HepG2 (cell line): Measurements from ENCODE around the gene VAT1L. TPM values are rescaled to one million over a fixed set of nuclear protein-coding genes. Genes with fewer than 3 reads are reported as not detected.
A peak's percentile ranks its signal among the peaks of the same experiment; 100 is the strongest.

Experiments used
- ATAC-seq: fragments of 200-7000 bp; cut with Tn5 transposase; 3 replicates; pipeline ENCODE4 v1.9.1; 2020; ENCODE audit warnings: mild to moderate bottlenecking, moderate library complexity
- BruUV-seq: library from RNA; stranded (reverse); fragments of 400-500 nt; replicated peaks from 2 replicates; lab custom pipeline; 2021; lab: Mats Ljungman, UMichigan
- CTCF ChIA-PET: fragments of 300-600 bp; formaldehyde crosslinking; extraction: SDS; loops from one replicate; lab custom pipeline; 2021; ENCODE audit warnings: low total read pairs, inconsistent platforms, low intra/inter-chr PET ratio; lab: Yijun Ruan, JAX
- POLR2A ChIA-PET: fragments of 350-600 bp; sonication (Branson Sonifier 250); formaldehyde crosslinking; loops from one replicate; lab custom pipeline; 2020; ENCODE audit warnings: antibody characterized with exemption, inconsistent platforms; lab: Yijun Ruan, JAX
- DNase-seq: peaks from one replicate; pipeline ENCODE4 v3.0.0-alpha.2; 2015; ENCODE audit warnings: low spot score
- FAIRE-seq: peaks from 3 replicates; lab custom pipeline; 2011; peaks lifted over from hg19 to GRCh38; lab: Jason Lieb, UNC
- H2AFZ ChIP-seq: one replicate; pipeline ENCODE4 v1.6.1; 2011; ENCODE audit warnings: low read length, inconsistent platforms
- H3K27ac ChIP-seq: fragments of 300-600 bp; 3 replicates; pipeline ENCODE4 v1.8.0; 2011; ENCODE audit warnings: mixed run types, mild to moderate bottlenecking, mixed read lengths, low read length, inconsistent platforms; ENCODE audit not compliant: insufficient read depth; ENCODE audit errors: extremely low read length
- H3K27me3 ChIP-seq, 2 experiments: fragments of 200-600 bp in 1 of 2; 2 replicates in 1 of 2; 3 replicates in 1 of 2; pipeline versions ENCODE4 v1.6.0 to v1.8.0; 2011; ENCODE audit warnings: low read length in 2 of 2, mild to moderate bottlenecking in 2 of 2, moderate library complexity in 2 of 2, inconsistent platforms in 1 of 2; ENCODE audit not compliant: insufficient read depth in 2 of 2, control insufficient read depth in 1 of 2
- H3K36me3 ChIP-seq, 2 experiments: fragments of 200-600 bp in 1 of 2; replicated peaks in 1 of 2; 2 replicates in 1 of 2; 3 replicates in 1 of 2; pipeline versions ENCODE4 v1.5.1 to v1.8.0; 2011; ENCODE audit warnings: low read length in 2 of 2, inconsistent platforms in 1 of 2; ENCODE audit not compliant: insufficient read depth in 2 of 2, control insufficient read depth in 1 of 2
- H3K4me1 ChIP-seq: 2 replicates; pipeline ENCODE4 v1.5.1; 2012; ENCODE audit warnings: low read length, inconsistent platforms; ENCODE audit not compliant: insufficient read depth
- H3K4me2 ChIP-seq: 2 replicates; pipeline ENCODE4 v1.6.0; 2011; ENCODE audit warnings: low read depth, low read length, inconsistent platforms
- H3K4me3 ChIP-seq, 3 experiments: fragments of 200-600 bp in 1 of 3; sonication (generic), shearing (Covaris generic) in 1 of 3; replicated peaks in 1 of 3; 2 replicates each; pipeline ENCODE4 v1.5.1; 2011 to 2016; ENCODE audit warnings: low read length in 3 of 3, inconsistent platforms in 2 of 3, low read depth in 2 of 3, mild to moderate bottlenecking in 2 of 3, control low read depth in 1 of 3, mixed read lengths in 1 of 3; ENCODE audit not compliant: insufficient read depth in 1 of 3
- H3K79me2 ChIP-seq: one replicate; pipeline ENCODE4 v1.6.1; 2011; ENCODE audit warnings: low read length, inconsistent platforms; ENCODE audit not compliant: insufficient read depth
- H3K9ac ChIP-seq: 2 replicates; pipeline ENCODE4 v1.6.0; 2011; ENCODE audit warnings: mild to moderate bottlenecking, low read depth, low read length, inconsistent platforms; ENCODE audit not compliant: insufficient read depth
- H3K9me3 ChIP-seq: 2 replicates; pipeline ENCODE4 v1.5.1; 2012; ENCODE audit warnings: mild to moderate bottlenecking, low read length
- H4K20me1 ChIP-seq: 2 replicates; pipeline ENCODE4 v1.6.0; 2011; ENCODE audit warnings: inconsistent platforms, mild to moderate bottlenecking, low read length, moderate library complexity; ENCODE audit not compliant: insufficient read depth
- CTCF ChIP-seq: sonication (generic); formaldehyde crosslinking; IDR thresholded peaks from 2 replicates; pipeline ENCODE4 v1.5.0; 2020; ENCODE audit warnings: mild to moderate bottlenecking, missing genetic modification reagents, moderate library complexity
- WGBS: methylation state at CpG from one replicate; pipeline ENCODE4 v1.1.6; 2017; ENCODE audit warnings: low lambda C conversion rate; 5-methylcytosine and 5-hydroxymethylcytosine counted together
- in situ Hi-C: cut with HindIII; loops from 2 replicates; pipeline ENCODE4 v1.10.0; 2017; ENCODE audit warnings: low pct_unique_long_range_greater_than_20kb; ENCODE audit not compliant: extremely low pct_ligation_motif_present
- intact Hi-C: fragments of 100-400 bp; cut with micrococcal nuclease; formaldehyde crosslinking; loops from one replicate; pipeline ENCODE4 v1.10.0; 2022; ENCODE audit not compliant: unreplicated experiment
- polyA plus RNA-seq, 8 experiments: library from polyadenylated mRNA; depleted of rRNA in 3 of 8; stranded (reverse) in 7 of 8; unstranded in 1 of 8; fragments of >200 nt; fragmentation: Illumina TruSeq in 4 of 8; extraction: Trizol in 4 of 8; gene quantifications; 2 replicates each; pipeline versions ENCODE4 v1.2.1 to v1.2.3, GENCODE V29; 2011 to 2016; ENCODE audit warnings: low read depth in 4 of 8, missing spikeins in 1 of 8, mixed read lengths in 1 of 8; ENCODE audit not compliant: insufficient read depth in 1 of 8
- total RNA-seq, 5 experiments: library from RNA; depleted of rRNA; stranded (reverse); fragments of >200 nt; fragmentation: Illumina TruSeq; extraction: Trizol; gene quantifications; 2 replicates each; pipeline ENCODE4 v1.2.3, GENCODE V29; 2016; ENCODE audit warnings: low read depth in 1 of 5
- TF ChIP-seq, protein P1 (sequence below), 2 experiments: sonication (generic) in 1 of 2; formaldehyde crosslinking in 1 of 2; IDR thresholded peaks; 2 replicates each; pipeline versions ENCODE4 v1.5.1 to v1.6.1; 2011 to 2020; ENCODE audit warnings: borderline replicate concordance in 1 of 2, low read depth in 1 of 2, low read length in 1 of 2, mild to moderate bottlenecking in 1 of 2, missing genetic modification reagents in 1 of 2, moderate library complexity in 1 of 2

The VAT1L gene
- total and polyA plus RNA-seq, 2 of the 13 experiments (the other 11 are each of a cell fraction or from before 2014, with no cell fraction given), result not detected

- in situ Hi-C loops, result loop anchor here (25.0 kb wide), 2 partner anchors 168 to 718 kb away; partner anchors contain the start of gene VAT1L
Measured at GRCh38 chr16:77955127-77955526, 166.8 kb downstream of the VAT1L start.

More at GRCh38 chr16:77955127-77955526, 166.8 kb downstream of the VAT1L start:
- Histone ChIP-seq H3K27ac (no peak overlapping the region), H3K36me3 (no peaks in the 10 kb centered on the region), H4K20me1 (no peaks in the 10 kb centered on the region), H3K9me3 (no peaks in the 10 kb centered on the region), H3K4me1 (no peaks in the 10 kb centered on the region), H3K4me2 (no peak overlapping the region), H3K79me2 (no peaks in the 10 kb centered on the region), H3K9ac (no peak overlapping the region), H3K4me3 (no peak overlapping the region), H3K27me3 (peaks cover 0 to 18% of the 10 kb centered on the region in 2 experiments; a peak in 4 of 5 replicates), H2AFZ (no peak overlapping the region)
- TF ChIP-seq CTCF (CRISPR knock-in tag), result 0 out of 2 replicates have a peak, but pooled peaks have one; percentile 8
- TF ChIP-seq, protein P1, sequence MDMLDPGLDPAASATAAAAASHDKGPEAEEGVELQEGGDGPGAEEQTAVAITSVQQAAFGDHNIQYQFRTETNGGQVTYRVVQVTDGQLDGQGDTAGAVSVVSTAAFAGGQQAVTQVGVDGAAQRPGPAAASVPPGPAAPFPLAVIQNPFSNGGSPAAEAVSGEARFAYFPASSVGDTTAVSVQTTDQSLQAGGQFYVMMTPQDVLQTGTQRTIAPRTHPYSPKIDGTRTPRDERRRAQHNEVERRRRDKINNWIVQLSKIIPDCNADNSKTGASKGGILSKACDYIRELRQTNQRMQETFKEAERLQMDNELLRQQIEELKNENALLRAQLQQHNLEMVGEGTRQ (IDR thresholded peaks at IDR 0.05; ENCODE audit: low read depth, low read length), result no peak
- TF ChIP-seq, protein P1 (CRISPR knock-in tag; IDR thresholded peaks at IDR 0.05; ENCODE audit: borderline replicate concordance), result no peak
- no TSS peak for BruUV-seq
- 20% methylated on average over 8 of the region's 8 CpGs for WGBS
- CTCF ChIA-PET, result no interaction called here
- ATAC-seq (no peak), FAIRE-seq (no peak), DNase-seq (no peak)
- POLR2A ChIA-PET, result no interaction called here
- intact Hi-C loops, result no loop called here
